Islet precursor cell (in vitro differentiated cells): ENCODE results near the gene MPZL3.

Source experiments
- DNase-seq: peaks from one replicate; pipeline ENCODE4 v3.0.0-alpha.2; 2018

Gene MPZL3

GRCh38 chr11:118176778-118177134, 75.4 kb downstream of the MPZL3 start:
- DNase-seq = no peak
